LHCN-M2 (cell line): ENCODE data around the gene CDRT4. TPM values are rescaled to one million over a fixed set of nuclear protein-coding genes. Genes with fewer than 3 reads are reported as not detected.

Experiments
- DNase-seq: peaks from one replicate; pipeline ENCODE4 v3.0.0-alpha.2; 2012; ENCODE audit warnings: low read depth
- total RNA-seq: library from RNA; depleted of rRNA; stranded (reverse); fragments of >200 nt; gene quantifications from 2 replicates; pipeline ENCODE4 v1.2.3, GENCODE V29; 2014

Gene CDRT4
- total RNA-seq, 1 experiment from 2014 or later: not detected

DNA sequence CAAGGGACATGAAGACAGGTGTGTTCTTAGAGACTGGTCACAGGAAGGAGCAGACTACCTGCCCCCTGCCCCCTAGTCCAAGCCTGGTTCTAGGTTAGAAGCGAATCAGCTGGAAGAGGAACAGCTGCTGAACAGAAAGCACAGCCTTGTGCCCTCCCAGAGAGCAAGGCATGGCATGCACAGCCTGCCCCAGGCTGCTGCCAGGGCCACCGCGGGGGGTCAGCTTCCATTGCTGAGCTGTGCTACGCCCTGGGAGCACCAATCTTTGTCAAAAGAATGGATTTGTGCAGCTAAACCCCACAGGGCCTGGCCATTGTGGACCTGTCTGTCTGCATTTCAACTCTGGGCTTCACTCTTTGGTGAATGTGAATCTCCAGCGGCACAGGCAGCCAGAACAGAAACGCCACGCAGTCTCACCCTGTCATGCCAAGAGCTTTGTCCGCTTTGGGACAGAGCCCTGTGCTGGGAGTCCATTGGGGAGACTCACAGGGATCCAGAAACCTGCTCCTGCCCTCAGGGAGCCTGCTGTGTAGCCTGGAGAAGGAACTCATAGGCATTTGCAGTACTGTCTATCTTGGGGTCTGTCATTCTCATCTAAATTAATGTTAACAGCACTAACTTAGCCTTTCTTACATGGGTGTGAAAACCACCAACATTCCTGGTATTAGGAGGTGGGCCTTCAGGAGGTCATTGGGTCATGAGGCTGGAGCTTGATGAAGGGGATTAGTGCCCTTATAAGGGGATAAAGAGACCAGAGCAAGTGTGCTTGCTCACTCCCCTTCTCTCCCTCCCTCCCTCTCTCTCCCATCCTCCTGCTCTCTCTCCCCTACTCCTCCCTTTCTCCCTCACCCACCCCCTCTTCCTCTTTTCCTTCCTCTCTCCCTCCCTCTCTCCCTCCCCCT, 25.6 kb upstream of the CDRT4 start:
- DNase-seq: no peak

DNA sequence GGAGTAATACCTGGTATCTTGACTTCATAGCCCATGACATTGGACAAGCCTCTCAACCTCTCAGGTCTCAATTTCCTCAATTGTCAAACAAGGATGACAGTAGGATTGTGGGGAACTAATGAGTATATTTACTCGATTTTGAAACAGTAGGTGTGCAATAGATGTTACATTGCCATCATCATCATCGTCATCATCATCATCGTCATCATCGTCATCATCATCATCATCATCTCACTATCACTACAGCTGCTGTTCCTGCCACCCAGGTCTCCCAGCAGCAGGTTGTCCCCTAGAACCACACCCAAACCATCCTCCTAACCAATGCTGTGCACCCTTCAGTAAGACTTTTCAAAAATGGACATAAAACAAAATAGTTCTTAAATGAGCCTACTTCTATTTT, 24.8 kb upstream of the CDRT4 start:
- no peak for DNase-seq

DNA sequence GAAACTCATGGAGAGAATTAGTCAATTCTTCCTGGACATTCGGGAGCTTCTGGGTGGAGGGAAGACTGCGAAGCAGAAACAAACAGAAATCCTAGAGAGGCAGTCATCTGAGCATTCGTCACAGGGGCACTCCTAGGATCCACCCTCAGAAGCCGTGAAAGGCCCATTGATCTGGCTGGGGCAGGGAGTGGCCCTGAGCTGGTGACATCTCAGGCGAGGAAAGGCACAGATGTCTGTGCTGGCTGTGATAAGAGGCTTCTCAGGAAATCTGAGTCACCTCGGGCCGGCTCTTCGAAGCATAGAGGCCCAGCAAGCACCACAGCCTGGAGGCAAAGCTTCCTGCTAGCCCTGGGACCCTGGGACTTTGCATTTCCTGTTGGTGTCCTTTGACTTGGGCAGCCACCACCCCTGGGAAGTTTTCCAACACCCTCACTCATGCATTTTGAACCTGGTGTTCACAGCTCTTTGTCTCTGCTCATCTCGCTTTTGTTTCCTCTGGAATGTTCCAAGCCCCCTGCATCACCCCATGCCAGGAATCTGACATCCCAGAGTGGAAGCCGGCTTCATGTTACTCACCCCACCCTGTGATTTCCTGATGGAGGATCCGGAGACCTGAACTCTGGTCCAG, 23.3 kb upstream of the CDRT4 start:
- DNase-seq: peak; percentile 32

DNA sequence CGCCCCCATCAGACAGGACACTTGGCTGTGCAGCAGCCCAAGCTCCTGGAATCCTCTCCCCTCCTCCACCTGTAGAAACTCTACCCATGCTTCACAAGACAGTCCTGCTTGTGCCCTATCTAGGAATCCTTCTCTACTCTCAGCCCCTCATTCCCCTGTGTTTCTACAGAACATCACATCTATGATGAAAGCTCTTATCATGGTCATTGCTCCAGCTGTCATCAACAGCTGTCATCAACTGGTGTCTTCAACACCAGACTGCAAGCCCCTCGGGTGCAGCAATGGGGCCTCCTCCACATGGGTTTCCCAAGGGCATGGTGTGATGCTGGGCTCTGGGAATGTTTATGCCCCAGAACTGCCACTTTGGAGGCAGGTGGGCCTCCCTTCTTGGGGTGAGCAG, 21.1 kb upstream of the CDRT4 start:
- no peak for DNase-seq

DNA sequence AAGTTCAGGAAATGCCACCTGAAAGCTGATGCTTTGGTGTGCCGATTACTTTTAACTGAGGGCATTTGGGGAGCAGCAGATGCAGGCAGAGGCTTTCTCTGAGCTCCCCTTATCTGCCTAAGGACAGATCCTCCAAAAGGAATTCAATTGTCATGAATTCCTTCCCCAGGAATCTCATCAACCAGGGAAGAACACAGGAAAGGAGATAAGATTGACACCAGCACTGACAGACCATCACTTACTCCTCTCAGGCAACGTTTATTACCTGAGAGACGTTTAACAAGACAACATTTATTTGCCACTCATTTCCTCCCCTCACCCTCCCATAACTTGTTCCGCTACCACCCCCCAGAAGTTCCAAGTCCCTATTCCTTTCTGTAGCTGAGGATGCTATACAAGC, 17.6 kb upstream of the CDRT4 start:
- no peak for DNase-seq

DNA sequence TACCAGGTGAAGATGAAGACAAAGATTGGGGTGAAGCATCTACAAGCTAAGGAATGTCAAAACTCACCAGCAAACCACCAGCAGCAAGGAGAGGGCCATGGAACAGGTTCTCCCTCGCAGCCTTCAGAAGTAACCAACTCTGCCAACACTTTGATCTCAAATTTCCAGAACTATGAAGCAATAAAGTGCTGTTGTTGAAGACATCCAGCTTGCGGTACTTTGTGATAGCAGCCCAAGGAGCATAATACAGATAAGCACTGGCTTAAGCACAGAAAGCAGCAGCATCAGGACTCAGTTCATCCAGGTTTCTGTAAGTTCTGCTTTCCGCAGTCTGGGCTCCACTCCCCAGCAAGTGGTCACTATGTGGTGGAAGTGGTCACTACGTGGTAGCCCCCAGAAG, 16.0 kb upstream of the CDRT4 start:
- no peak for DNase-seq

DNA sequence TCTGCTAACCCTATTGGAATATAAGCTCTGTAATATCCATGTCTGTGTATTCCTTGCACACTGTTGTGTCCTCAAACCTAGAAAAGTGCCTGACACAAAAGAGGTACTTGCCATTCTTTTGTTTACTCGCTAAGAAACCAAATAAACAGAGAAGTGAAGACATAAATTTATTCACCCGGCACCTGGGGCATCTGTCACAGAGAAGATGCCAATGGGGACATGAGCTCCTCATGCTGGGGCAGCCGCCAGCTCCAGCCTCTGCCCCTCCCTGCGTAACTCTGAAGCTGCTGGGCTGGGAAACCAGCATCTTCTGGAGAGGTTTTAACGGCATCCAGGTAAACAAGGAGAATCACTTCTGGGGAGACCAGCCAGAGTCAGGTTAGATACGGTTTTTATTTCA, 15.1 kb upstream of the CDRT4 start:
- no peak for DNase-seq

DNA sequence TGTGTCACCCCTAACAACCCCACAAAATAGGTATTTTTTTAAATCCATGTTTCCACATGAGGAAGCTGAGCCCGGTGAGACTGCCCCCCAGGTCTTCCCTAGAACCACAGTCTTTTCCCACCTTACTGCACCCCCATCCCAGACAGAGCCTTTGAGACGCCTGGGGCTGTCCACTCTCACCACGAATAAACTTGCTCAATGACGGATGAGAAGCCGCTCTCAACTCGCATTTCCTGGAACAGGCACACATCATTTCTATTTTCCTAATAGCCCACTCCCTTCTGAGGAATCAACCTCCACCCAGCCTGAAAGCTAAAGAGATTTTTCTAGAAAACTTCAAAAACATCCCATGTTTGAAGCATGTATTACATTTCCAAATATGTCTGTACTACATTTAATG, 14.1 kb upstream of the CDRT4 start:
- no peak for DNase-seq

DNA sequence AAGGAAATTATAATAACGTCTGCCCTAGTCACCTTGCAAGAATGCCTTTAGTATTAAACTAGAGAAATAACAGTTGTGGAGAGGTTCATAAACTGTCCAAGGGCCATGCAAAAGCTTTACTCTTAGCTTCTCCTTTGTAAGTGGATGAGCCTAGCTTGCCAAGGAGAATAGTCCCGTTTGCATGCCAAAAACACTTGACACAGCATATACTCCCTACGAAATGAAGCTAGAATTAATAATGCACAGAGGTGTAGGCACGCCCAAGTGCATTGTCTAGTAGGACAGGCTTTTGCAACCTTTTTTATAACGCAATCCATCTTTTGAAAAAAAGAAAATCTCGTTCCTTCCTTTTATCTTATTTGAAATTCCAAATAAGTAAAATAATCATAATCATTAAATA, 12.8 kb upstream of the CDRT4 start:
- no peak for DNase-seq

DNA sequence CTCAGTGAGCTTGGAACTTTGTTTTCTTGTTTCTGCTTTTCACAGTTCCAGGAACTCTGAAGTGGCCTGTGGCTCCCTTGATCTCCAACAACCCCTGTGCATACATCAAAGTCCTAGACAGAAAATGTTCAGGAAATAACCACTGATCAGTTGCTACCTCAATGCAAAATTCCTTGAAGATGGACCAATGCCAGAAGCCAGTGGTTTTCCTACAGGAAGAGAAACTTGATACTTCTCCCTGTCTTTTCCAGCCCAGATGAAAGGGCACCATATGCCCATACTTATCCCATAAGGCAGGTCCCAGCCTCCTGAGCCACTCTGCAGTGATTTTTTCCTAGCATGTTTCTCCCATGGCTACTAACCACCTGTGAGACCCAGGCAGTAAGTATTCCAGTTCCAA, 12.3 kb upstream of the CDRT4 start:
- peak; percentile 72 for DNase-seq

DNA sequence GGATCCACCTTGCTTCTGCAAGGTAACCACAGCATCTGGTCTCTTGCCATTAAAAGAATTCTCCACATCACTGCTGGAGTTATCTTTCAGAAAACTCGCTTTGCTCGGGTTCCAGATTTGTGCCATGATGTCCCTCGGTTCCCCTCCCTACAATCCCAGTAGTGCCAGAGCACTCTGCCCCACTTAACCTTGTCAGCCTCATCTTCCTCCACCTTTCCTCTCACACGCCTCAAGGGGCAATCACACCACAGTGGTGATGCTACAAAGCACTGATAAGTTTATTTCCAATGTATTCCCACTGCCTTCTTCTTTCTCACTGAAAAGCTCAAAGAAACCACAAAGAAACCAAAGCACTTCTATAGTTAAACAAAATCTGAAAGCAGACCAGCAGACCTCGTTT, 11.4 kb upstream of the CDRT4 start:
- no peak for DNase-seq

DNA sequence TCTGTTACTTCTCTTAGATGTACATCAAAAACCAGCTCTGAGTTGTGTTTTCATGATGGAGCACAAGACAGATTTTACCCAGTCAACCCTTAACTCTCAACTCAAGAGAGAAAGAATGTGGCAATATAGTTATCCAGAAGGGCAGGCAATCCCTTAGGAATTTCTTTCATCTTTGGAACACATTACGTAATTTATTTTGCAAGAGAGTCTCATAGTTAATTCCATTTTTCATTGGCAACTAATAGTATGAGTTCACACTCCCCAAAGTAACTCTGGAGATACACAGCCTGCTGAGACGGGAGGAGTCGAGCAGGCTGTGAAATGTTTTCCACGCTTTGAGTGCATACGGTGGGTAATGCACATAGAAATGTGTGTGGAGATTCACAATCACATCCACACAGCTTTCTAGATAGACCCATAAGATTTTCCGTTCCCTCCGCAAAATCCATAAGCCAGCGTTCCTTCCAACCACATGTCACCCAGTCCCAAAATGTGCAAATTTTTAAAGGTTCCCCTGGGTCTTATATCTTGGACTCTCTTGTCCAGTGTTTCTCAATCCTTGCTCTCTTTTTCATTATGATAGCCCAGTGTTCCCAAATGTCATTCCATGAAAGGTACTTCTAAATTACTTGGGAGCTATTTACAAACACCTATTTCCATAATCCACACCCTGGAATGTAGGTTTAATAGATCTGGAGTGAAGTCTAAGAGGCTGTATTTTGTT, 8.4 kb upstream of the CDRT4 start:
- DNase-seq: peak; percentile 66

DNA sequence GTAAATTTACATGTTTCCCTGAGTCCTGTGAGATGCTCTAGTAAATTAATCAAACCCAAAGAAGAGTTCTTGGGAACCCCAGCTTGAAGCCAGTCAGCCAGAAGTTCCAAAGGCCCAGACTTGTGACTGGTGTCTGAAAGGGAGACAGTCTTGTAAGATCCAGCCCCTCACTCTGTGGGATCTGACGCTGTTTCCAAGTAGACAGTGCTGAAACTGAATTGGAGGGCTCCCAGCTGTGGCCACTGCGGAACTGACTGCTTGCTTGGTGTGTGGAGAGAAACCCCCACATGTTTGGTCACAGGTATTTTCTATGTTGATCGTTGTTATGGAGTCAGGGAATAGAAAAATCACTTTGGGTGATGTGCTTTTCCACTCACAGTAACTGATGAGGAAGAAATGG, 5.5 kb upstream of the CDRT4 start:
- no peak for DNase-seq

DNA sequence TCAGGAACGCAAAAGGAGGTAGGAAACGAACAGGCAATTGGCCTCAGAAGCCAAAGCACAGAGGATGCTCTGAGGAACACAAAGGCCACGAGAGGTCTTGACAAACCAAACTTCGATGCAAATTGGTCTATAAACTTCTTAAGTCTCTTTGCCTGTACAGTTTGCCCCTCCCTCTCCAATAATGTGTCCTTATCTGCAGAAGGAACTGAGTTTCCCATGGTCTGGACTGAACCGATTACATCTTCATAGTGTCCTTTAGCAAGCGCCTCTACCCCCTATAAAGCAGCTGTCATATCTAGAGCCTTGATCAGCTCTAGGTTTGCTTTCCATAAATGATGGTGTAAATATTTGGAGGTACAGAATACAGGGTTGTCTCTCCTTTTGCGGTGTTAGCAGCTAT, 3.1 kb upstream of the CDRT4 start:
- no peak for DNase-seq

DNA sequence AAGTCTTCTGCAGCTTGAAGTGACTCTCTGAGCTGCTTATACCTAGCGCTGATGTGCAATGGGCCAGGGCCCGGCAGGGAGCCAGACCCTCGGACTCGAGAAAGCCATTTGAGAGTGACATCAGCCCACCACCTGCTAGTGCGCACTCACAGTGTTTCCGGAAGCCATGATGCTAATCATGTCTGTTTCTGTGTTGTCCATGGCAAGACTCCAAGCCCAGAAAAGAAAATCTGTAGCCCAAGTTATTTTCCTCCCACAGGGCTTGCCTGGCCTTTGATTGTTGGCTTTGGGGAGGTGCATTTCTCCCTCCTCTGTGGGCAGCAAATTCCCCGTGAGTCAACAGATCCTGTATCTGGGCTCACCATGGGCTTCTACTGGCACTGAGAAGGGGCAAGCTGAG, 1.8 kb upstream of the CDRT4 start:
- DNase-seq: peak; percentile 89

DNA sequence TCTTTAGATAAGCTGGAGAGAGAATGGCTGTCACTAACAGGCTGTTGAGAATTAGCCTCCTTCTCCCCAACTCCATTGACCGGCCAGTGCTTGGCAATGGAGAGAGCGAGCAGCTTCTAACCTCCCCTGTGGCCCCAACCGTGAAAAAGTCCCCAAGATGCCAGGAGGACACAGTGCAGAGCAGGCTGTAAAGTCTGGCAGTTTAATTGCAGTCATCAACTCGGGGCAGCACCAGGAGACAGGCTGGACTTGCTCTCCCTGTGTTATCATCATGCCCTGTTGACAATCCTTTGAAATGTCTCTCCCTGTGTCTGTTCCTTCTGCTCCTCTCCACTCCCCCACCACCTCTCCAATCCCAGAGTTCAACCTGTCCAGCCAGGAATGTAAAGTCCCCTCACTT, 705 bp upstream of the CDRT4 start:
- DNase-seq: no peak

DNA sequence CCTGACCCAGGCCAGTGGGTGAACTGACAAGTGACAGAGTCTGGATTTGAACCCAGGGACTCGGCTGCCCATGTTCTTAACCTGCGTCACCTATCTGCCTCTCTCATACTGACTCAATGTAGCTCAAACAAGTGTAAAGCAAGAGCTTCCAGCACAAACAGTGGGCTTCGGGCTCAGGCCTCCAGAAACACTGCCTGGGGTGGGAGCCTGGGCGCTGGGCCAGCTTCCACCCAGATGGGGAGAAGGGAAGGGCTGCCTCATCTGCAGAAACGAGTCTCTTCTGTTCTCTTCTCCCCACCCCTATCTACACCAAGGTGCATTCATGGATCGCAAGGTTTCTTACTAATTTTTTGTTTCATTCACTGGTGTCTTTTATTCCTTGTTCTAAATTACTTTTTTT, 1.3 kb downstream of the CDRT4 start:
- DNase-seq: no peak

DNA sequence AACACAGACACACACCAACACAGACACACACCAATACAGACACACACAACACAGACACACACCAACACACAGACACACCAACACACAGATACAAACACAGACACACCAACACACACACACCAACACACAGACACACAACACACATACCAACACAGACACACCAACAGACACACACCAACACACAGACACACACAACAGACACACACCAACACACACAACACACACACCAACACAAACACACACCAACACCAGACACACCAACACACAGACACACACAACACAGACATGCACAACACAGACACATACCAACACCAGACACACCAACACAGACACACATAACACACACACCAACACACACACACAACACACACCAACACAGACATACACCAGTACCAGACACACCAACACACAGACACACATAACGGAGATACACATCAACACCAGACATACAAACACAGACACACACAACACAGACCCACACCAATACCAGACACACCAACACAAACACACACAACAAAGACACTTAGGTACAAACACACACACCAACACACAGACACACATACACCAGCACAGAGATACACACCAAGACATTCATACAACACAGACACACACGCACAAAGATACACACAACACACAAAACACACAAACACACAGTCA, 2.2 kb downstream of the CDRT4 start:
- no peak for DNase-seq

DNA sequence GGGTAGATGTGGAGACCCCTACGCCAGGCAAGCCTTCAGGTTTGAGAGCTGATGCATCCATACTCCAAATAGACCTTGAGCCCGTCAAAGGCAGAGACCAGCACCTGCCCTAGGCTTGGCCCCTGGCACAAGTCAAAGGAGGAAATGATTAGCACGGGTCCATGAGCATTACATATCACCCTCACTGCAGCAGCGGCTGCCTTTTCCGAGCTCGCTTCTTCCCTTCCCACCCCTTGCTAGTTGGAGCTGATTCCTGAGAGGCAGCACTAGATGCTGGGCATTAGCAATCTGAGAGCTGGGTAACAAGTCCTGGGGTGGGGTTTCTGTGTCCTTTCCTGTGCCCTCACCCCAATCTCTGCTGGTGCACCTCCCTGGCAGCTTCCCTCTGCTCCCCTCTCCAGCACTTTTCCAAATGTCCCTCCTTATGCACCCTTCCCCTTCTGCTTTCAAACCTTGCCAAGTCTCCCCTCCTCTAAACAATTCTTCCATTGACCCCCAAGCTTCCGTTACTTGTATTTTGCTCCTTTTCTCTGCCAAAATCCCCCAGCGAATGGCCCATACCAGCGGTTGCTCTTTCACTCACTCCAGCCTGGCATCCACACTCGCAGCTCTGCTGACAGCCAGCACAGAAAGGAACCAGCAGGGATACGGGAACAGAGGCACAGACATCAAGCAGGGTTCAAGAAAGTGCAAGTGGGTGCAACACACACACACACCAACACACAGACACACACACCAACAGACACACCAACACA, 3.0 kb downstream of the CDRT4 start:
- no peak for DNase-seq

DNA sequence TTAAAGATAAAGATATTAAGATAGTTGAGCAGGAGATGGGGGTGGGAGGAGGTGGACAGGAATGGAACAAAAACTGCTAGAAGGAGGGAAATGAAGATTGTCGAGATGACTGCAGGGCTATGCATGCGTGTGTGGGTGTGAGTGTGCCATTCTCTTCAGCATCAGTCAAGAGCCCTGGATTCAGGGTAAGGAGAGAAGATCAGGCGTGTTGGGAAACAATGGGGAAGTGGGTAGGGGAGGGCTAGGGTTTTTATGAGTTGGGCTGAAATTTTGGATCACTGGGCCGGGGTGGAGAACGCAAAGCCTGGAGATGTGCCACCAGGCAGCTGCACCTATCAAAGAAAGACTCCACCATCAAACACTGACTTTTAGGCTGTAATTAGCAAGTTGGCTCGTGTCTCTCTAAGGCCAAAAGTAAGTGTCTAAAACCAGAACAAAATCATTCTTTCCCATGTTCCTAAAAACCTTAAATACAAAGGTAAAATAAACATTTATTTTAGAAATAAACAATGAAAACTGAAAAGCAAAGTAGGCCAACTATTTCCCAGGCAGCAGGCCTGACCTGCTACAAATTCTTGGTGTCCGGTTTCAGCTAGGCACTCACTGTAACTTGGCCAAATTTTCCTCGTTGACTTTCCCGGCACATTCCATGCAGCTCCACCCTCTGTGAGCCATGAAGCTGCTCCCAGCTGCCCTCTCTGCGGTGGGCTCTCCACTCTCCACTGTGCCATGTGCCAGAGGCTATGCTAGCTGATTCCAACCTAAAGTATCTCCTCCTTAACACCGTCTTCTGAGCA, 4.2 kb downstream of the CDRT4 start:
- DNase-seq: peak; percentile 88

DNA sequence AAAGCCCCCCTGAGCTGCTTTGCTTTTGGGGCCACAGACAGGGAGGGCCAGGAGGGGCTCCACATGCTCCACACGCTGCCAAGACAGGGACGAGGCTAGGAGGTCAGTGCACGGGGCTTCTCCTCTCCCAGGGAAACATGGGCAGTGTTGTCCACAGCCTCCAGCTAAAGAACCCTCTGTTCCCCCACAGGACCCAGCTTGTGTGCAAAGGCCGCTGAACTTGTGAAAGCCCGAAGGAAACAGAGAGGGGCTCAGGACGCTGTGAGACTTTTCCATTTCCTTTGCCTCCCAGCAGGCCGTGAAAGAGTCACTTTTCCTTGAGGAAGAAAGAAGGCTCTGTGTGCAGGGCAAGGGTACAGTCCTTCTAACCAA, 9.7 kb downstream of the CDRT4 start:
- no peak for DNase-seq
